LHCN-M2 (cell line): ENCODE data around the gene TAGLN2. TPM values are rescaled to one million over a fixed set of nuclear protein-coding genes. Genes with fewer than 3 reads are reported as not detected.
A peak's percentile ranks its signal among the peaks of the same experiment; 100 is the strongest.

Experiments used
- DNase-seq: peaks from one replicate; pipeline ENCODE4 v3.0.0-alpha.2; 2012; ENCODE audit warnings: low read depth
- total RNA-seq: library from RNA; depleted of rRNA; stranded (reverse); fragments of >200 nt; gene quantifications from 2 replicates; pipeline ENCODE4 v1.2.3, GENCODE V29; 2014; rRNA removed

The TAGLN2 gene
- total RNA-seq, 1 experiment from 2014 or later = 294 TPM

DNA sequence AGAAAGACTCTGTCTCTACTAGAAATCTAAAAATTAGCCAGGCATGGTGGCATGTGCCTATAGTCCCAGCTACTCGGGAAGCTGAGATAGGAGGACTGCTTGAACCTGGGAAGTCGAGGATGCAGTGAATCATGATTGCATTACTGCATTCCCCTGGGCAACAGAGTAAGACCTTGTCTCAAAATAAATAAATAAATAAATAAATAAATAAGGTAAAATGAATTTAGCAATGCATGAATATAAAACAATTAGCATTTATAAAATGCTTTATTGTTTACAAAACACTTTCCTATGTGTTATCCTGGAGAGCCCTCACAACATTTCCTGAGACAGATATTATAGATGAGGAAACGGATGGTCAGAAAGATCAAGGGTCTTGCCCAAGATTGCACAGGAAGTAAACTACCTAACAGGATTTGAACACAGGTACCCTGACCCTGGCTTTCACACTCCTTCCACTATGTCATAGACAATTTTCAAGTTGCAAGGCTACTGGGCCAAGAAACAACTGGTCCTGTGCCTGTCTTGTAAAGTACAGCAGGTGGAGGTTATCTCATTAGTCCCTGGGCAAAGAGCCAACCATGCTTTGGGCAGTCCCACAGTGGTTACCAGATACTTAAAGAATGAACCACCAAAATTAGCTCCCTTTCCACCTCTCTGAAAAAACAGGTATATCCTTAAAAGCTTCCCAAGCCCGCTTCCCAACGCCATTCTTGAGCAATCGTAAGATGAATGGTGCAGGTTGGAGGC is 47.4 kb downstream of the TAGLN2 start:
- DNase-seq = no peak

DNA sequence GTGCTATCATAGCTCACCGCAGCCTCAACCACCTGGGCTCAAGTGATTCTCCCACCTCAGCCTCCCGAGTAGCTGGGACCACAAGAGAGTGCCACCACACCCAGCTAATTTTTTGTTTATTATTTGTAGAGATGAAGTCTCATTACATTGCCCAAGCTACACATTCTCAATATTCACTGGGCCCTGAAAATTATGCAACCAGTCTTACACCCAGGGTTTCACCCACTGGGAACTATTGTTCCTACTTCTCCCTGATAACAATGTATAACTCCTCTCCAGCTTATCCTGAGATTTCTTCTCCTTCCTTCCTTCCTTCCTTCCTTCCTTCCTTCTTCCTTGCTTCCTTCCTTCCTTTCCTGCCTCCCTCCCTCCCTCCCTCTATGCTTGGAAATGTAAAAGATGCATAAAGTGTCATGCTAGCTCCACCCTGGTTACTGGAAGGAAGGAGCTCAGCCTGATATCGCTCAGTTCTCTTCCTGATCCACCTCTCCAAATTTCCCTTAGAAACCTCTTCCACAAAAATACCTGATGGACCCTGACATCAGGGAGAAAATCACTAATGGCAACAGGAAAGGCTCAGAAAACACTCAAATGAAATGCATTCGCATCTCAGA is 51.7 kb downstream of the TAGLN2 start:
- no peak for DNase-seq

DNA sequence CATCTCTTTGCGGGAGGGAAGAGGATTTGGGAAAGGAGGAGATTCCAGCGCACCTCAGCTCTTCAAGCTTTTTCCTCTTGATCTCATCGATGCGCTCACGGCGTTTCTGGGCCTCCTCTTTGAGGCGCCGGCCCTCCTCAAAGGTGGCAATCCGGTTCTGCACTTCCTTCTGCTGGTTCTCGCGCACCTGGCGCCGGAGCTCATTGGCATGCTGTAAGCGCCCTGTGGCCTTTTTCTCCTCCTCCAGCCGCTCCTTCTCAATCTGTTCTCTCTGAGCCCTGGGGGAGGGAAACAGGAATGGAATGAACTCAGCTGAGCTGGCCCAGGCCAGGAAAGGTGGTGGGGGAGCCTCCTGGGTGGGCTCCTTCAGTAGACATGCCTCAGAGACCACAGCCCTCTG is 52.4 kb downstream of the TAGLN2 start:
- no peak for DNase-seq

DNA sequence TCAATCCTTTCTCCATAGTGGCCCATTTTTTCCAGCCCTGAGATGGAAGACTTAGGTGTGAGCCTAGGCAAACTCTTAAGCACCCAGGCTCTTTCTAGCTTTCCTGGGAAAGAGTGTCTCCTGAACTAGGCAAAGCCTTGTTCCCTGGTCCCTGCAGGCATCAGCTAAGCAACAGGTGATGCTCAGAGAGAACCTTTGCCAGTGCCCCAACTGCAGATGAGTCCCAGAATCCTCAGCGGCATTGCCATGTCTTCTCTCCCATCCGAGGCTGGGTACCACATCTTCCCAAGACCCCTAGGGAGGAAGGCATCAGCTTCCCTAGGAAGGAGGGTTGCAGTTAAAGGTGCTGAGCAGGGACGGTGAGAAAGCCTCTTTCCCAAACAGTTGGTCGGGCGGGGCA is 54.6 kb downstream of the TAGLN2 start:
- DNase-seq = no peak

DNA sequence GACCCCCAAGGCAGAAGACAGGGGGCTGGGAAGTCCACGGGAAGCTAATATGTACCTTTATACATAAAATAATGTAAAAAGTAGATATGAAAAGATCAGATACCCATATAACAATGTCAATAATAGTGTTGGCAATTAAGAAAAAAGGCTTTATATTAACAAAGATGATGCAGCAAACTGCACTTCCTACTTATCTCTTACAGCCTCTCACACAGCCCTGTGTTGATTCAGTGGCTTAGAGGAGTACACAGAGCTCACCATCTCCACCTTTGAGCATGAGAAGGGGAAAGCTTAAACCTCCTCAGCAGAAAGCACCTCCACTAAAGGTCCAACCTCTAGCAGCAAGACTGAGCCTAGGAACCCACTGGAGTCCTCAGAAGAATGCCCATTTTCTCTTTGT is 55.7 kb downstream of the TAGLN2 start:
- no peak for DNase-seq

DNA sequence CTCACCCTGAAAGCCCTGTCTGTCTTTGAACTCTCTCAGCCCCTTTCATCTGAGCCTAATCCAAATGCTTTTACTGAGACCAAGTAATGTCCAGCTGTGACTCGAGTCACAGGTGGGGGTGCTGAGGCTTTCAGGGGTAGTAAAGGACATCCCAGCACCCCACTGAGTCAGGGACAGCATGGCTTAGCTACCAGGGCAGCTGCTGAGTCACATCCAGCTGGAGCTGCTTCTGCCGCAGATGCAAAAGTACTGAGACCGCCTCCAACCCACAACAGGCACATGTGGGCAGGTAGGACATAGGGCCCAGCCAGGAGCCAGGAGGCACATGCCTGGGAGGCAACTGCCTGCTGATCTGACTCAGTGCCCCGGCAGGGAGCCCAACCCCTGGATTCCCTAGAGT is 56.1 kb downstream of the TAGLN2 start:
- DNase-seq = peak; percentile 75

DNA sequence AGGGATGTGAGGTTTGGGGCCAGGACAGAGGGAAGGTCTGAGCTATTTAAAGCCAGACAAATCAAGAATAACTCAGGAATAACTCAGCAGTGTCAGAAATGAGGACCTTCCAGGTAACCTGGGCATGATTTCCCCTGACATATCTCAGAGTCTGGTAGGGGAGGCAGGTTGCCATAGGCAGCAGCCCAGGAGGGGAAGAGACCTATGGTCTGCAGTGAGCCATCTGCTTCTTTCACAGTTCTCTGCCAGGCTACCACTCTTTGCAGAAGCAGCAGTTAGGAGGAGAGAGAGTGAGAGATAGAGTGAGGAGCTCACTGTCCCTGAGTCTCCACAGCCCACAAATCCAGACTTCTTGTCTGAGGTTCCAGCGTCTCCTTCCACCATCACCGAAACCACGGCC is 56.5 kb downstream of the TAGLN2 start:
- peak; percentile 15 for DNase-seq

Other genes with a start within 250 kb of the TAGLN2 start
- not detected in 2 replicates for gene CRP, start 210.9 kb downstream of the TAGLN2 start, total RNA-seq
- gene DUSP23, start 144.5 kb downstream of the TAGLN2 start, total RNA-seq = 38.4 and 57.5 TPM in 2 replicates
- gene FCRL6, start 123.1 kb downstream of the TAGLN2 start, total RNA-seq = not detected in 2 replicates
- not detected in 2 replicates for gene SLAMF8, start 98.6 kb downstream of the TAGLN2 start, total RNA-seq
- gene VSIG8, start 62.9 kb downstream of the TAGLN2 start, total RNA-seq = not detected in 2 replicates
- 0.34 and 1.2 TPM in 2 replicates for gene CFAP45, start 25.3 kb downstream of the TAGLN2 start, total RNA-seq
- not detected in 2 replicates for gene IGSF9, start 20.1 kb upstream of the TAGLN2 start, total RNA-seq
- gene SLAMF9, start 28.7 kb upstream of the TAGLN2 start, total RNA-seq = not detected in 2 replicates
- 4.3 and 5.4 TPM in 2 replicates for gene PIGM, start 106.5 kb upstream of the TAGLN2 start, total RNA-seq
- gene KCNJ10, start 144.7 kb upstream of the TAGLN2 start, total RNA-seq = not detected in 2 replicates
- not detected in 2 replicates for gene KCNJ9, start 156.0 kb upstream of the TAGLN2 start, total RNA-seq
- gene IGSF8, start 173.1 kb upstream of the TAGLN2 start, total RNA-seq = 21.7 and 22.2 TPM in 2 replicates
- gene ATP1A2, start 190.3 kb upstream of the TAGLN2 start, total RNA-seq = 1.3 and 1.4 TPM in 2 replicates
- gene ATP1A4, start 226.1 kb upstream of the TAGLN2 start, total RNA-seq = not detected in 2 replicates